Skeletal muscle cell (primary cell): Measurements from ENCODE around the gene EFNB3.

Experiments used
- DNase-seq: peaks from one replicate; pipeline ENCODE4 v3.0.0-alpha.2; 2010; ENCODE audit warnings: low read depth
- H3K4me3 ChIP-seq: 2 replicates; pipeline ENCODE4 v1.5.1; 2011; ENCODE audit warnings: low read depth, mild to moderate bottlenecking, control low read depth, low read length, moderate library complexity

Gene EFNB3

DNA sequence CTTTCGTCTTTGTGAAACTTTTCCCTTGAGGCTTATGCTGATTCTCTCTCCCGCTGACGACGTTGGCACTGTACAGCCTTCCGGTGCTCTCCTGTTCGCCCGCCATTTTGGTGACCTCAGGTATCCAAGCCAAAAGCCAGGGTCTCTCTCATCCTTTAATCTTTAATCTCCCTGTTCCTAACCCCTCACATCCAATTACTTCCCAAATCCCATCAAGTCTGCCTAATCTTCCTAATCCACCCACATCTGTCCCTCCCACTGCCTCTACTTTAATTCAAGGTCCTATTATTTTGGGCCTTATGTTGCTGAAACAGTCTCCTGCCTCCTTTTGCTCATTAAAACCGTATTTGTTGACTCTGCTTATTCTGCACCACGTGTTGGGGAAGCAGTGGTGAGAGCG, 9.4 kb upstream of the EFNB3 start:
- no peak for DNase-seq
- no peak overlapping the region for H3K4me3 ChIP-seq

DNA sequence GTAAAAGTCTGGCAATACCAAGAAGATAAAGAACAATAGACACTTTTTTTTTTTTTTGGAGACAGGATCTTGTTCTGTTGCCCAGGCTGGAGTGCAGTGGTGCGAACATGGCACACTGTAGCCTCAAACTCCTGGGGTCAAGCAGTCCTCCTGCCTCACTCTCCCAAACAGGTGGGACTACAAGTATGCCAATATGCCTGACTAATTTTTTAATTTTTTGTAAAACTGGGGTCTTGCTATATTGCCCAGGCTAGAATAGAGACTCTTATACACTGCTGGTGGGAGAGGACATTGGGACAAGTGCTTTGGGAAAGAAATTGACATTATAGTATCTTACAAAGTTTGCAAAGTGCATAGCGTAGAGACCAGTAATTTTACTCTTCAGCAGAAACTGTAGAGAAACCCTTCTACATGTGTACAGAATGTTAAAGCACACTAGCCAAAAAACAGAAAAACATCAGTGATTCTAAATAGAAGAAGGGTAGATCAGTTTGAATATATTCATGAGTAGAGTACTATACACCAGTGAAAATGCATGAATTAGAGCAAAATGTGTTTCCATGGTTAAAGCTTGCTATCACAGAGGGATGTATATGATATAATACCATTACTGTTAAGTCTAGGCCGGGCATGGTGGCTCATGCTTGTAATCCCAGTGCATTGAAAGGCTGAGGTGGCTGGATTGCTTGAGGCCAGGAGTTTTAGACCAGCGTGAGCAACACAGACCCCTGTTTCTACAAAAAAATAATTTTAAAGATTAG, 7.0 kb upstream of the EFNB3 start:
- H3K4me3 ChIP-seq: no peak overlapping the region
- DNase-seq: no peak

DNA sequence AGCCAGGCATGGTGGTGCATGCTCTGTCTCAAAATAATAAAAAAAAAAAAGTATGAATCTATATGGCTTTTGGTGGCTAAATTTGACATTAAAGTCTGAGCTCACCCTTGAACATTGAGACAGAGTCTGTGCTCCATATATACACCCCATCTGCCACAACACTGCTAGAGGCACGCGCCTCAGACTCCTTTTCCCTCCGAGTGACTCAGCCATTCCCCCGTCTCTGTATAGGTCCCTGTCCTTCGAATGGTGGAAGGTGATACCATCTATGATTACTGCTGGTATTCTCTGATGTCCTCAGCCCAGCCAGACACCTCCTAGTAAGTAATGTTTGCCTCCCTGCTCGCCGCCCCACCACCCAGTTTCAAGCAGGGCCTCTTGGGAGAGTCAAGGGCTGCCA, 4.5 kb upstream of the EFNB3 start:
- H3K4me3 ChIP-seq: no peak overlapping the region
- no peak for DNase-seq

DNA sequence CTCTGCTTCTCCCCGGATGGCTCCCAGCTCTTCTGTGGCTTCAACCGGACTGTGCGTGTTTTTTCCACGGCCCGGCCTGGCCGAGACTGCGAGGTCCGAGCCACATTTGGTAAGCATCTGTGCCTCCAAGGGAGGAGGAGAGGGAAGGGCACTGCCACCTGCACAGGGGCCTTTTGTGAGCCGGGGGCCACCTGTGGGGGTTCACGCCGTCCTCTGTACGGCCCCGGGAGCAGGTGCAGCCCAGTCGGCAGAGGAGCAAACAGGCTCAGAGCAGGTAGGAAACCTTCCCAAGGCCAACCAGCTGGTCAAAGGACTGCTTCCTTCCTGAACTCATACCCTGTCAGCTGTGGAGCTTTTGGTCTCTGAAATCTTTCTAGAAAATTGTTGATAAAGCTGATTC, 3.3 kb upstream of the EFNB3 start:
- no peak for DNase-seq
- no peak overlapping the region for H3K4me3 ChIP-seq

DNA sequence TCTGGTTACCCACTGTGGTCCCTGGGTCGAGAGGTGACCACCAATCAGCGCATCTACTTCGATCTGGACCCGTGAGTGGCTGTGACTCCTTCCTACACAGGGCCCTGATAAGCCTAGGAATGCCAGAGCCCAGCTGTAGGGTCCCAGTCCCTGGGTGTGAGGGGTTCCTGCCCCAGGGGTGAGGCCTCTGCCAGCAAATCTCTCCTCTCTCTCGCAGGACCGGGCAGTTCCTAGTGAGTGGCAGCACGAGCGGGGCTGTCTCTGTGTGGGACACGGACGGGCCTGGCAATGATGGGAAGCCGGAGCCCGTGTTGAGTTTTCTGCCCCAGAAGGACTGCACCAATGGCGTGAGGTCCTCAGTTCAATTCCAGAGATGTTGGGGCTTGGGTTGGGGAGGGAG, 2.2 kb upstream of the EFNB3 start:
- DNase-seq: no peak
- H3K4me3 ChIP-seq: no peak overlapping the region

DNA sequence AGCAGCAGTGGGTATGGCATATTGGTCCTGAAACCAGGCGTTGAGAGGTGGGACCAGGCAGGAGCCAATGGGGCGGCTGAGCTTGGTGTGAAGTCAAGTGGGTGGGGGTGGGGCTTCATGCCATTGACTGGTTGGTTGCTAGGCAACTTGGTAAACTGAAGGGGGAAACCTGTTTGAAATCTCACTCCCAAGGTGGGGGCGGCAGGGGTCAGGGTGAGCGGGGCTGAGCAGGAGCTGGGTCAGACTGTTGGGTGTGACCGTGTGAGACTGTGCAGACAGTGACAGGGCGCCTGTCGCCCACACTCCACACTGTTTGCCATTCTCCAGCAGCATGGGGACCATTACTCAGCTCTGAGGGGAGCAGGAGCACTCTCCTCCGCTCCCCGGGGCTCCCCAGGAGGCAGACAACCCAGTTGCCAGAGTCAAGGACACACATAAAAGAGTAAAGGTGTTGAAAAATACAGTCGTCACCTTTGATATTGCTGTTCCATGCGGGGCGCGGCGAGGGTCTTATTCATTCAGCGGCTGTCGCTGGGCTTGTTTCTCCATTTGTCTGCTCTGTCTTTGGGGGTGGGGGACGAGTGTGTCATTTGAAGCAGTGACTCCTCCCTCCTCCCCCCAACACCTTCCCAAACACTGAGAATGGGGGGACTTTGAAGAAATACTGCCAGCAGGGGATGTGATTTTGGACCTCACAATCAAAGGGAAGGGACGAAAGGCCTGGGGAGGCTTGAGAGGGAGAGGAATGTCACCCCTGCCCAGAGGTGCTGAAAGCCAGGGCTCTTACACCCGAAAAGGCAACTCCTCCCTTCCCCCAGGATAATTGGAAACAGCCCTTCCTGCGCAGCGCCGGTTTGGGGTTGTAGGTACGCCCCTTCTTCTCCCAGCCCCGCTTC, 1.2 kb upstream of the EFNB3 start:
- DNase-seq: peak; percentile 15
- H3K4me3 ChIP-seq: no peak overlapping the region

DNA sequence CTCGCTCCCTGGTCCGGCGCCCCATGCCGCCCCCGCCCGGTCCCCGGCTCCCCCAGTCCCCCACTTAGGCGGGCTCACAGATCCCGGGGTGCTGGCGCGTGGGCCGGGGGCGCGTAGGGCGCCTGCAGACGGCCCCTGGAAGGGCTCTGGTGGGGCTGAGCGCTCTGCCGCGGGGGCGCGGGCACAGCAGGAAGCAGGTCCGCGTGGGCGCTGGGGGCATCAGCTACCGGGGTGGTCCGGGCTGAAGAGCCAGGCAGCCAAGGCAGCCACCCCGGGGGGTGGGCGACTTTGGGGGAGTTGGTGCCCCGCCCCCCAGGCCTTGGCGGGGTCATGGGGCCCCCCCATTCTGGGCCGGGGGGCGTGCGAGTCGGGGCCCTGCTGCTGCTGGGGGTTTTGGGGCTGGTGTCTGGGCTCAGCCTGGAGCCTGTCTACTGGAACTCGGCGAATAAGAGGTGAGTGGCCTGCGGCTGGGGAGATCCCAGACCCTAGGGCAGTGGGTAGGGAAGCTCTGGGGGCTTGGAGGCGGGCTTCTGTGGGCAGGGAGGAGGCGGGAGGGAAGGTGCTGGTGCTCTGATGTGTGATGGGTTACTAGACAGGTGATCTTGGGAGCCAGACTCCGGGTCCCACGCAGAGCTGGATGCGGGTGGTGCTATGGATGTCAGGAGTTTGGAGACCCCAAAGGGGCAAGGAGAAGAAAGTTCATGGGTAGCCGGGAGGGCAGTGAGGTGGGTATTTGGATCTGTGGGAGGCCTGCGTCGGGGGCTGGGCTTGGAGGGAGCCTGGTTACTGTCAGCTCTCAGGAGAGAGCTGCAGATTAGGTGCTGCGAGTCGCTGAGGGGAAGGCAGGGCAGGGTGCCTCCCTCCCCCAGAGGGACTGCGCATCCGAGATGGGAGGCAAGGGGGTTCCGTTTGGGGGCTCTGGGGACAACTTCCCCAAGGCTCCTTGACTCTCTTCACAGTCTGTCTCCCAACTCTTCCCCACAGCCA, 560 bp downstream of the EFNB3 start:
- H3K4me3 ChIP-seq: peak overlapping the region; percentile 54
- DNase-seq: no peak

DNA sequence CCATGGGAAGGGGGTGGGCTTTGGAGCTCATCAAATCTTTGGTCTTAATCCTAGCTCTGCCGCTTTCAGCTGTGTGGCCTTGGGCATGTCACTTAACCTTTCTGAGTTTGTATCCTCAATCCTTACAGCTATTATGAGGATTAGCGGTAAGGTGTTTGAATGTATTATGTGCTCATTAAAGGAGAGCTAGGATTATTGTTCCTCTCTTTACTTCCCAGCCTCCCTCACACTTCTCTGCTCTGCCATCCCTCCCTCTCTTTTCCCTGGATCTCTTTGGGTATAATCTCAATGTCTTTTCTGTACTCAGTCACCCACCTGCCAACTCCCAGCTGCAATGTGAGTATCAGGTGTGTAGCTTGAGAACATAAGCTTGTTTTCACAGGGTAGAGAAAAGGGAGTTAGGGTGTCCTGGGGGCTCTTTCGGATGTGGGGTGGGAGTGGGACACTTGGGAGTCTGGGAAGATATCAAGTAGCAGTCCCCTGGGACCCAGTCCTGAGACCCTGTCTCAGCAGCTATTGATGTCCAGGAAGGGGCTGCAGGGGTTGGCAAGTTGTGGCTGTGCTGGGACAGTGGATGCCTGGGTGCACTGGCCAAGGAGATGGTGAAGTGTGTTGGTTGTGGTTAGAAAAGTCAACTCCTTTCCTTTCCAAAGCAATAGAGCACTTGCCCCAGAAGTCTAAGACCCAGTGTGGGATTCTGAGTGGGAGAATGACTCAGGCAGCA, 1.8 kb downstream of the EFNB3 start:
- DNase-seq: no peak
- H3K4me3 ChIP-seq: no peak overlapping the region

DNA sequence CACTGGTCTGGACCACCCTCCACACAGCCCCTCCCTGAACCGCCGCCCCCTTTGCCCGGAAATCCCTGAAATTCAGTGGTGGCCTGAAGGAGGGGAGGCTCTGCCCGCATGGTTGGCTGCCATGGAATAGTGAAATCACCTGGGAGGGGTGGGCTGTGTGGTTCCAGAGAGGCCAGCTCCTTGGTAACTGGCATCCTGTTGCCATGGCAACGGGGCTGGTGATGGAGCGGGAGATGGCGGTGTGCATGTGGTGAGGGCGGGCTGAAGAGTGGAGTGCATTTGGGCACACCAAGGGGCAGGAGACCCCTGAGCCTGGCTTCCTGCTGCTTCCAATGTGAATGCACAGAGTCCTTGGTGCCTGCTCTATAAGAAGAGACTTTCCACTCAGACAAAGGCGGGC, 2.4 kb downstream of the EFNB3 start:
- H3K4me3 ChIP-seq: no peak overlapping the region
- no peak for DNase-seq

DNA sequence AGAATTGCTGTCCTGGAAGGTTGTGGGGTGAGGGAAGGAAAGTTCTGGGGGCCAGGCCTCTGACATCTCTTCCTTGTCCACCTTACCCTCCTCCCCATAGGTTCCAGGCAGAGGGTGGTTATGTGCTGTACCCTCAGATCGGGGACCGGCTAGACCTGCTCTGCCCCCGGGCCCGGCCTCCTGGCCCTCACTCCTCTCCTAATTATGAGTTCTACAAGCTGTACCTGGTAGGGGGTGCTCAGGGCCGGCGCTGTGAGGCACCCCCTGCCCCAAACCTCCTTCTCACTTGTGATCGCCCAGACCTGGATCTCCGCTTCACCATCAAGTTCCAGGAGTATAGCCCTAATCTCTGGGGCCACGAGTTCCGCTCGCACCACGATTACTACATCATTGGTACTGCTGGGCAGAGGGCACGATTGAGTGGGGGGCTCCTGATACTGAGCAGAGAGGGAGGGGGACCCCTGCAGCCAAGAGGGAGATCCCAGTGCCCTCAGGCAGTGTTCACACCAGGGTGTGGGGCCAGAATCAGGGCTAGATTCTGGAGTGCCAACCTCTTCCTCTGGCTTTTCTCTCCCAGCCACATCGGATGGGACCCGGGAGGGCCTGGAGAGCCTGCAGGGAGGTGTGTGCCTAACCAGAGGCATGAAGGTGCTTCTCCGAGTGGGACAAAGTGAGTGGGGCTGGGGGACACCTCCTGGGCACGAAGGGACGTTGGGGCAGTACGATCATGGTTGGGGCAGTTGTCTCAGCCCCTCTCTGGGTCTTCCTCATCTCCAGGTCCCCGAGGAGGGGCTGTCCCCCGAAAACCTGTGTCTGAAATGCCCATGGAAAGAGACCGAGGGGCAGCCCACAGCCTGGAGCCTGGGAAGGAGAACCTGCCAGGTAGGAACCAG, 3.1 kb downstream of the EFNB3 start:
- no peak for DNase-seq
- H3K4me3 ChIP-seq: no peak overlapping the region

DNA sequence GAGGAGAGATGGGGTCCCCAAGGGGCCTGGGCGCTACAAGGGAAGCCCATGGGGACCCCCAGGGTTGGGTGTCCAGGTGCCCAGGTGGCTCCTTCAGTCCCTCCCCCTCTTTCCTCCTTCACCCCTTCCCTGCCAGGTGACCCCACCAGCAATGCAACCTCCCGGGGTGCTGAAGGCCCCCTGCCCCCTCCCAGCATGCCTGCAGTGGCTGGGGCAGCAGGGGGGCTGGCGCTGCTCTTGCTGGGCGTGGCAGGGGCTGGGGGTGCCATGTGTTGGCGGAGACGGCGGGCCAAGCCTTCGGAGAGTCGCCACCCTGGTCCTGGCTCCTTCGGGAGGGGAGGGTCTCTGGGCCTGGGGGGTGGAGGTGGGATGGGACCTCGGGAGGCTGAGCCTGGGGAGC, 4.0 kb downstream of the EFNB3 start:
- no peak overlapping the region for H3K4me3 ChIP-seq
- DNase-seq: no peak

DNA sequence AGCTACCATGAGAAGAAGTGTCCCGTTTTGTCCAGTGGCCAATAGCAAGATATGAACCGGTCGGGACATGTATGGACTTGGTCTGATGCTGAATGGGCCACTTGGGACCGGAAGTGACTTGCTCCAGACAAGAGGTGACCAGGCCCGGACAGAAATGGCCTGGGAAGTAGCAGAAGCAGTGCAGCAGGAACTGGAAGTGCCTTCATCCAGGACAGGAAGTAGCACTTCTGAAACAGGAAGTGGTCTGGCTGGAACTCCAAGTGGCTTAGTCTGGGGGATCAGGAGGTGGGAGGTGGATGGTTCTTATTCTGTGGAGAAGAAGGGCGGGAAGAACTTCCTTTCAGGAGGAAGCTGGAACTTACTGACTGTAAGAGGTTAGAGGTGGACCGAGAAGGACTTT, 5.3 kb downstream of the EFNB3 start:
- H3K4me3 ChIP-seq: no peak overlapping the region
- no peak for DNase-seq

DNA sequence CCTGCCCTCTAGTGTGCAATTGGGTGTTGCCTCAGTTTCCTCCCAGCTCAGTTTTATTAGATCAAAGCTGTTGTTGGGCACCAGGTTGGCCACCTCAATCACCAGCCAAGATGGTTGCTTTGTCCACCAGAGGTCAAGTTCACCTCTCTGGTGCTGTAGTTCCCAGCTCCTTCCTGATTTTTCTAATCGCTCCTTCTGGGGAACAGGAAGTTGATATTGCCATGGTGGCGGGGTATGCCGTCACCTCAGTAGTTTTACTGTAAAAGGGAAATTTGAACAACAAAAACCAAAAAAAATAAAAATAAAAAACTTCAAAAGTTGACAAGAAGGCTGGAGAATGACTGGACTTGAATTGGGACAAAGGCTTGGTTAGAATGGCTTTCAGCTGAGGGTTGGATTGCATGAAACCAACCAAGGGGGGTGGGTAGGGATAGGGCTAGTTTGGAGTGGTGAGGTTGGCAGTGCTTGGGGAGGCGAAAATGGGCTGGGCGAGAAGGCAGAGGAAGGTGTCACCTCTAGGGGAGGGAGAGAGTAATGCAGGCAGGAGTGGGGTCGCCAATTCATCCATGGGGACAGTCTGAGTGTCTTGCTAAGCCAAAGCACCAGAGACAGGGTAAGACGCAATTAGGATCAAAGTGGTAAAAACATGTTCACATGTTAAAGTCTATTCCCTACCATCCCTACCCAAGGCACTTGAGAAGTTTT, 6.2 kb downstream of the EFNB3 start:
- H3K4me3 ChIP-seq: no peak overlapping the region
- no peak for DNase-seq

DNA sequence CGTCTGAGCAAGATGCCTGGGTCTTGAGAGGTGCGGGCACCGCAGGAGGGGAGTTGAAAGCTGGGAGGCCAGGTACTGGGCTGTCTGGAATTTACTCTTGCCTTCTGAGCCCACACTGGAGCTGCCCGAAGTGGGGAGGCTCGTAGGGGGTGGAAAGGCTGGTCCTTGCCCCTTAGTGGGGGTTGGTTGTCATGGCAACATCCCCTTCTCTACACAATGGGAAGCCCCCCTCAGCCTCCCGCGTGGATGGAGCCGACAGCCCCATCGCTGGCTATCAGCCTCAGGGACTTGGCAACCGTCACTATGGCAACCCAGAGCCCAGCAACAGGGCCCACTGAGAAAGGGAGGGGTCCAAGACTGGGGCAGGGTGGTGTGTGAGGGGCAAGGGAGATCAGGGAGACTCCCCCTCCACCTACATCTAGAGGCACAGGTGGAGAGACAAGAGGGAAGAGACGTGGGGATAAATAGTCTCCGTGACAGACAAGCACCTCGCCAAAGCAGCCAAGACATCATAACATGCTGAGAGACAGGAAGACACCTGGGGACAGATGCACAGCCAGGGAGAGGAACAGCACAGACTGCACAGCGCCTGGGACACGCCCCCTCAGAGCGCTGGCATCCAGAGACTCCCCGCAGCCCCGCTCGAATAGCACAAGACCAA, 7.2 kb downstream of the EFNB3 start:
- no peak overlapping the region for H3K4me3 ChIP-seq

DNA sequence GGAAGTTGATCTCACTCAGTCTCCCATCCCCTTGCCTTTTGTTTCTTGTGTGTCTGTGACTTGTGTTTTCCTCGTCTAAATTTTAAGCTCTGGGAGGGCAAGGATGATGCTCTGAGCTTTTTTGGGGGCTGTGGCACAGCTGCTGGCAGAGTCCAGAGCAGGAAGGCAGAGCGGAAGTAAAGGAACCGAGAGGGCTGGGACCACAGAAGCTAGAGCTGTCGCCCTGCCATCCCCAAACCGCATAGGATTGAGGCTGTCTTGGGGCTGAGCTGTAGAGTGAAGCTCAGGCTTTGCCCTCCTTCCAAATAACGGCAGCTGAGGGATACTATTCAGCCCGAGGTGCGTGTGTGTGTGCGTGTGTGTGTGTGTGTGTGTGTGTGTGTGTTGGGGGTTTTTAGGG, 8.8 kb downstream of the EFNB3 start:
- no peak for DNase-seq
- H3K4me3 ChIP-seq: no peak overlapping the region

More for the DNA sequence above, 7.2 kb downstream of the EFNB3 start:
- no peak for DNase-seq

DNA sequence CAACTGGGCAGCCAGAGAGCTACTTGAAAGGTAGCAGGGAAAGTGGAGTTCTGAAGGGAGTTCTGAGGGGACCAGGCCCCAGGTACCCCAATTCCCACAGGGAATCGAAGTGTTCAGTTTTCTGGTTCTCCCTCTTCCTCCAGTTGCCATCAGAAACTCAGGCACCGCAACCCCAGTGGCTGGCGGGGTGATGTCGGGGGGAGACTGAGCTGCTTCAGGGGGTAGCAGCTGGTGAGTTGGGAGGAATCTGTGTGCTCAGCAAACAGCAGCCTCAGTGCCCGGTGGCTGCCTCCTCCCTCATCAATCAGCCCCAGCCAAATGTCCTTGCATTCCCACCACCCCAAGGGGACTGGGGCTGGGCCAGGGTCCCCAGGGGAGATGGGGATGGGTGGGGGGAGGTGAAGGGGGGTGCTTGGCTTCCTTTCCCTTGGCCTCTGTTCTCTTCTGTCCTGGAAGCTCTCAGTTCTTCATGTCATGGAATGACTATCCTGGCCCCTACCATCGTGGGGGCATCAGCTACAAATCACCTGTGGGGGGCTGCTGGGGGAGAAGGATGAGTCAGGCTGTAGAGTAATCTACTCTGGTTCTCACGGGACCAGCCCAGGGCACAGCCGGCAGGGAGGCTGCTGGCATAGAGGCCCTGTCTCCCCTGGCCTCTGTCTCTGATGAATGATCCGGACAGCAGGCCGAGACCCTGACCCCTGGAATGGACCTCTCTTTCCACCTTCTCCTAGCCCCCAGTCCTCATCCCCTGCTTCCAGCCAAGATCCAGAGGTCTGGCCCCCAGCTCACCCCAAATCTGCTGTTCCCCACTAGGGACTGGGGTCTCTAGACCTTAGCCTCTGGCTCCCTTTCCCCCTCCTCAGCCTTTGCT, 10.0 kb downstream of the EFNB3 start:
- no peak overlapping the region for H3K4me3 ChIP-seq
- DNase-seq: no peak
